ENCODE results near the gene CNPY1. TPM values are rescaled to one million over a fixed set of nuclear protein-coding genes. Genes with fewer than 3 reads are reported as not detected.

The CNPY1 gene
- total RNA-seq, 2 experiments from 2014 or later = not detected

DNA sequence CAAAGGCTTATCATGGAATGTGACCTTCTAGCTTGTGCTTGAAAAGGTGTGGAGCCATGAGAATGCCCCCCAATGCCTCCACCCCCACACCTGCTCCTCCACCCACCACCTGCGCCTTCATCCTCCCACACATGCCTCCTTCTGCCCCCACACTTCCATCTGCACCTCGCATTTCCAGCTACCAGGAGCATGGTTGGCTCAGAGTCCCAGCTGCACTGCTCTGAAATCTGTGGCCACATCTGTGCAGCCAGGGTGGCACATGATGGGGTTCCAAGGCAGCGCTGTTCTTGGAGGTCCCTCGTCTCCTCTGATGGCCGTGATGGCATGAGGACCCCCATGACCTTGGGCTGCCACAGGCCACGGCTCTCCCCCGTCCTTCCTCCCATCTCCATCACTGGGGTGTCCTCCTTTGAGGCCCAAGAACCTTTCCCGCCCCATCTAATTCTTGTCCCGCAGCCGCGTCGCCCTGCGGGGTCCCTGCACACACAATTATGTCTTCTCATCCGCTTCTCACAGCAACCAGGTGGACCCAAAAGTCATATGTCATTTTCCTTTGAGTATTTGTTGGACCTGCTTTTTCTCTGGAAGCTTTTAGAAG lies 40.6 kb upstream of the CNPY1 start:
- Histone ChIP-seq H3K27me3 (ENCODE audit: control insufficient read depth in 1 of 2, insufficient read depth in 2 of 2, low read length in 2 of 2) (peaks cover 0 to 12% of the 10 kb centered on the region in 2 experiments), H3K9me3 (ENCODE audit: control insufficient read depth in 1 of 2, insufficient read depth in 1 of 2, low read length in 2 of 2) (no peaks in the 10 kb centered on the region), H3K36me3 (ENCODE audit: insufficient read depth, low read length) (no peaks in the 10 kb centered on the region), H3K4me1 (ENCODE audit: insufficient read depth, low read length) (no peaks in the 10 kb centered on the region), H3K27ac (ENCODE audit: low read depth in 1 of 2, low read length in 2 of 2) (no peak overlapping the region), H3K4me3 (ENCODE audit: low read length) (no peak overlapping the region)
- Mint-ChIP-seq H3K27me3 (peaks cover 34% of the 10 kb centered on the region), H3K4me1 (ENCODE audit: low read depth) (no peaks in the 10 kb centered on the region), H3K4me3 (no peak overlapping the region), H3K27ac (no peak overlapping the region), H3K36me3 (ENCODE audit: low read depth) (no peaks in the 10 kb centered on the region), H3K9me3 (no peaks in the 10 kb centered on the region)
- TF ChIP-seq, protein P1, sequence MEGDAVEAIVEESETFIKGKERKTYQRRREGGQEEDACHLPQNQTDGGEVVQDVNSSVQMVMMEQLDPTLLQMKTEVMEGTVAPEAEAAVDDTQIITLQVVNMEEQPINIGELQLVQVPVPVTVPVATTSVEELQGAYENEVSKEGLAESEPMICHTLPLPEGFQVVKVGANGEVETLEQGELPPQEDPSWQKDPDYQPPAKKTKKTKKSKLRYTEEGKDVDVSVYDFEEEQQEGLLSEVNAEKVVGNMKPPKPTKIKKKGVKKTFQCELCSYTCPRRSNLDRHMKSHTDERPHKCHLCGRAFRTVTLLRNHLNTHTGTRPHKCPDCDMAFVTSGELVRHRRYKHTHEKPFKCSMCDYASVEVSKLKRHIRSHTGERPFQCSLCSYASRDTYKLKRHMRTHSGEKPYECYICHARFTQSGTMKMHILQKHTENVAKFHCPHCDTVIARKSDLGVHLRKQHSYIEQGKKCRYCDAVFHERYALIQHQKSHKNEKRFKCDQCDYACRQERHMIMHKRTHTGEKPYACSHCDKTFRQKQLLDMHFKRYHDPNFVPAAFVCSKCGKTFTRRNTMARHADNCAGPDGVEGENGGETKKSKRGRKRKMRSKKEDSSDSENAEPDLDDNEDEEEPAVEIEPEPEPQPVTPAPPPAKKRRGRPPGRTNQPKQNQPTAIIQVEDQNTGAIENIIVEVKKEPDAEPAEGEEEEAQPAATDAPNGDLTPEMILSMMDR (IDR thresholded peaks at IDR 0.05) = no peak
- intact Hi-C loops (cut with DNase I, micrococcal nuclease) = no loop called here
- ChIA-PET POLR2A (no interaction called here), CTCF (interaction anchor here (1.4 kb wide), 1 partner anchor 12 kb away, joined by 6 read pairs; no protein-coding TSS in a partner anchor)
- DNase-seq = no peak
- ATAC-seq (ENCODE audit: poor library complexity) = no peak

DNA sequence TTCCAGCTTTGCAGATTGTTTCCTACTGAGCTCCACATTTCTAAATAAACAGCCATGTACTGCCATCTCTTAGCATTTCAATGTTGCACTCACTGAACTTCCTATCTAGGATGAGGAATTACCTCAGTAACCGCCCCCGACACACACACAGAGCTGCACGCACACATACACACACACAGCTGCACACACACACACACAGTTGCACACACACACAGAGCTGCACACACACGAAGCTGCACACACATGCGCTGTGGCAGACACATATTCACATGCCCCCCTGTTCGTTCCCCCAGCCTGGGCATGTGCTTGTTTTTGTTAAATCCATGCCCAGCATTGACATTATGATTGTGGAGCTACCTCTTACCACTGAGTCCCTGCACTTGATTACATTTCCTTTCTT lies 39.6 kb upstream of the CNPY1 start:
- H3K4me3 ChIP-seq (ENCODE audit: low read length) = no peak overlapping the region
- POLR2A ChIA-PET = no interaction called here

DNA sequence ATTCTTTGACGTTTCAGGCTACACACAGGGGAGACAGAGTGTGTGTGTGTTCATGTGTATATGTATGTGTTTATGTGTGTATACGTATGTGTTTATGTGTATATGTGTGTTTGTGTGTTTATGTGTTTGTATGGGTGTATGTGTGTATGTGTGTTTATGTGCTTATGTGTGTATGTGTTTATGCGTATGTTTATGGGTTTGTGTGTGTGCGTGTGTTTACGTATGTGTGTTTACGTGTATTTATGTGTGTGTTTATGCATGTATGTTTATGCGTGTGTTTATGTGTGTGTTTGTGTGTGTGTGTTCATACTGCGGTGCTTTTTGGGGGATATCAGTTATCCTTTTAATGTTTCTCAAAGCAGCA lies 39.2 kb upstream of the CNPY1 start:
- DNase-seq (no peak), ATAC-seq (ENCODE audit: poor library complexity) (no peak)
- no peaks in the 10 kb centered on the region for H3K9me3 Mint-ChIP-seq
- H3K27me3 Mint-ChIP-seq = peaks cover 30% of the 10 kb centered on the region
- intact Hi-C loops (cut with DNase I, micrococcal nuclease) = no loop called here
- POLR2A ChIA-PET = no interaction called here
- Histone ChIP-seq H3K4me1 (ENCODE audit: insufficient read depth, low read length) (no peaks in the 10 kb centered on the region), H3K27ac (ENCODE audit: low read depth in 1 of 2, low read length in 2 of 2) (no peak overlapping the region), H3K9me3 (ENCODE audit: control insufficient read depth in 1 of 2, insufficient read depth in 1 of 2, low read length in 2 of 2) (no peaks in the 10 kb centered on the region), H3K36me3 (ENCODE audit: insufficient read depth, low read length) (no peaks in the 10 kb centered on the region), H3K27me3 (ENCODE audit: control insufficient read depth in 1 of 2, insufficient read depth in 2 of 2, low read length in 2 of 2) (peaks cover 0 to 9% of the 10 kb centered on the region in 2 experiments), H3K4me3 (ENCODE audit: low read length) (no peak overlapping the region)
- no peak overlapping the region for H3K4me3 Mint-ChIP-seq
- H3K36me3 Mint-ChIP-seq (ENCODE audit: low read depth) = no peaks in the 10 kb centered on the region
- H3K27ac Mint-ChIP-seq = no peak overlapping the region
- no peaks in the 10 kb centered on the region for H3K4me1 Mint-ChIP-seq (ENCODE audit: low read depth)
- TF ChIP-seq, protein P1 (IDR thresholded peaks at IDR 0.05) = no peak
- CTCF ChIA-PET = no interaction called here

More for the DNA sequence above, 39.6 kb upstream of the CNPY1 start:
- peaks cover 30% of the 10 kb centered on the region for H3K27me3 Mint-ChIP-seq
- H3K9me3 ChIP-seq (ENCODE audit: control insufficient read depth in 1 of 2, insufficient read depth in 1 of 2, low read length in 2 of 2) = no peaks in the 10 kb centered on the region
- DNase-seq = no peak
- H3K27me3 ChIP-seq (ENCODE audit: control insufficient read depth in 1 of 2, insufficient read depth in 2 of 2, low read length in 2 of 2) = peaks cover 0 to 9% of the 10 kb centered on the region in 2 experiments
- no peaks in the 10 kb centered on the region for H3K36me3 ChIP-seq (ENCODE audit: insufficient read depth, low read length)
- no peaks in the 10 kb centered on the region for H3K4me1 ChIP-seq (ENCODE audit: insufficient read depth, low read length)
- no peak overlapping the region for H3K27ac ChIP-seq (ENCODE audit: low read depth in 1 of 2, low read length in 2 of 2)
- CTCF ChIA-PET = interaction anchor here (1.4 kb wide), 1 partner anchor 13 kb away, joined by 6 read pairs; no protein-coding TSS in a partner anchor
- no peak for ATAC-seq (ENCODE audit: poor library complexity)
- no peaks in the 10 kb centered on the region for H3K4me1 Mint-ChIP-seq (ENCODE audit: low read depth)
- TF ChIP-seq, protein P1 (IDR thresholded peaks at IDR 0.05) = no peak
- intact Hi-C loops (cut with DNase I, micrococcal nuclease) = no loop called here
- no peaks in the 10 kb centered on the region for H3K36me3 Mint-ChIP-seq (ENCODE audit: low read depth)
- no peak overlapping the region for H3K27ac Mint-ChIP-seq
- no peaks in the 10 kb centered on the region for H3K9me3 Mint-ChIP-seq
- no peak overlapping the region for H3K4me3 Mint-ChIP-seq

All from CD4-positive, alpha-beta T cell (primary cell).